LoVo (cell line): ENCODE measurements around the gene SNHG17.
A peak's percentile ranks its signal among the peaks of the same experiment; 100 is the strongest.
"Not testable (repeated sequence)": the region's sequence is repeated elsewhere in the genome, so short reads cannot be mapped to it uniquely, and the experiment has no call there.

Experiments used
- DNase-seq: peaks from one replicate; pipeline ENCODE4 v3.0.0-alpha.2; 2016; ENCODE audit warnings: low spot score

The SNHG17 gene

GRCh38 chr20:38447931-38448675 lies 13.0 kb upstream of the SNHG17 start:
- no peak for DNase-seq

- DNase-seq, result no peak
Measured at GRCh38 chr20:38447251-38447661, 12.1 kb upstream of the SNHG17 start.

GRCh38 chr20:38446441-38447209 lies 11.5 kb upstream of the SNHG17 start:
- DNase-seq, result peak; percentile 95

- no peak for DNase-seq
Measured at GRCh38 chr20:38445901-38446425, 10.8 kb upstream of the SNHG17 start.

- DNase-seq, result no peak
Measured at GRCh38 chr20:38445381-38445796, 10.3 kb upstream of the SNHG17 start.

- DNase-seq, result no peak
Measured at GRCh38 chr20:38441916-38442315, 6.8 kb upstream of the SNHG17 start.

GRCh38 chr20:38441110-38441509 lies 6.0 kb upstream of the SNHG17 start:
- not testable (repeated sequence) for DNase-seq

- no peak for DNase-seq
Measured at GRCh38 chr20:38437796-38438195, 2.7 kb upstream of the SNHG17 start.

- DNase-seq, result no peak
Measured at GRCh38 chr20:38435555-38435939, 419 bp upstream of the SNHG17 start.

- DNase-seq, result no peak
Measured at GRCh38 chr20:38434301-38434741, 807 bp downstream of the SNHG17 start.

- no peak for DNase-seq
Measured at GRCh38 chr20:38433304-38433972, 1.7 kb downstream of the SNHG17 start.

GRCh38 chr20:38432870-38433269 lies 2.3 kb downstream of the SNHG17 start:
- DNase-seq, result not testable (repeated sequence)

GRCh38 chr20:38432292-38432691 lies 2.8 kb downstream of the SNHG17 start:
- no peak for DNase-seq

GRCh38 chr20:38430679-38431325 lies 4.3 kb downstream of the SNHG17 start:
- DNase-seq, result no peak

GRCh38 chr20:38429301-38429700 lies 5.8 kb downstream of the SNHG17 start:
- no peak for DNase-seq

- no peak for DNase-seq
Measured at GRCh38 chr20:38428800-38429199, 6.3 kb downstream of the SNHG17 start.

- no peak for DNase-seq
Measured at GRCh38 chr20:38427655-38428023, 7.5 kb downstream of the SNHG17 start.

- DNase-seq, result no peak
Measured at GRCh38 chr20:38426006-38426897, 8.9 kb downstream of the SNHG17 start.

GRCh38 chr20:38424401-38424800 lies 10.7 kb downstream of the SNHG17 start:
- no peak for DNase-seq

GRCh38 chr20:38423541-38423940 lies 11.6 kb downstream of the SNHG17 start:
- DNase-seq, result no peak

- DNase-seq, result no peak
Measured at GRCh38 chr20:38421915-38422314, 13.2 kb downstream of the SNHG17 start.
